Measurements from ENCODE around the gene FURIN.

Gene FURIN

GRCh38 chr15:90912770-90913075 lies 44.3 kb downstream of the FURIN start:
- no peak for DNase-seq (ENCODE audit: extremely low read depth, low read depth)
- no peak for TF ChIP-seq CTCF (IDR thresholded peaks at IDR 0.05; ENCODE audit: low read depth, low read length)

GRCh38 chr15:90913398-90913944 lies 45.1 kb downstream of the FURIN start:
- no peak for TF ChIP-seq CTCF (IDR thresholded peaks at IDR 0.05; ENCODE audit: low read depth, low read length)
- DNase-seq (ENCODE audit: extremely low read depth, low read depth), result no peak

GRCh38 chr15:90914305-90915080 lies 46.1 kb downstream of the FURIN start:
- no peak for DNase-seq (ENCODE audit: extremely low read depth, low read depth)
- no peak for TF ChIP-seq CTCF (IDR thresholded peaks at IDR 0.05; ENCODE audit: low read depth, low read length)

GRCh38 chr15:90915216-90915807 lies 46.9 kb downstream of the FURIN start:
- TF ChIP-seq CTCF (IDR thresholded peaks at IDR 0.05; ENCODE audit: low read depth, low read length), result no peak

GRCh38 chr15:90915808-90916440 lies 47.5 kb downstream of the FURIN start:
- DNase-seq (ENCODE audit: extremely low read depth, low read depth), result no peak
- no peak for TF ChIP-seq CTCF (IDR thresholded peaks at IDR 0.05; ENCODE audit: low read depth, low read length)

More at GRCh38 chr15:90915216-90915807, 46.9 kb downstream of the FURIN start:
- DNase-seq (ENCODE audit: extremely low read depth, low read depth), result no peak

- no peak for TF ChIP-seq CTCF (IDR thresholded peaks at IDR 0.05; ENCODE audit: low read depth, low read length)
These were observed 48.1 kb downstream of the FURIN start for GRCh38 chr15:90916461-90916860.

GRCh38 chr15:90917569-90917968 lies 49.2 kb downstream of the FURIN start:
- TF ChIP-seq CTCF (IDR thresholded peaks at IDR 0.05; ENCODE audit: low read depth, low read length), result no peak
- no peak for DNase-seq (ENCODE audit: extremely low read depth, low read depth)

More at GRCh38 chr15:90916461-90916860, 48.1 kb downstream of the FURIN start:
- no peak for DNase-seq (ENCODE audit: extremely low read depth, low read depth)

Data from AG09319 (cell line).